Measurements from ENCODE around the gene COMP.
A peak's percentile ranks its signal among the peaks of the same experiment; 100 is the strongest.

COMP gene

GRCh38 chr19:18790566-18791314, at the start of gene COMP:
TSS of gene COMP (minus strand) at chr19:18791305. CDS start at chr19:18791269, 36 bp downstream.
- H3K9ac ChIP-seq (ENCODE audit: low read depth, low read length, poor library complexity, severe bottlenecking): no peak within 1 kb of the TSS
- H3F3A ChIP-seq (ENCODE audit: low read depth): no peaks in the 10 kb centered on the region
- no peaks in the 10 kb centered on the region for H3K4me1 ChIP-seq (ENCODE audit: insufficient read depth, low read length, poor library complexity, severe bottlenecking)
- no peak within 1 kb of the TSS for H3K4me2 ChIP-seq (ENCODE audit: low read depth, low read length, poor library complexity, severe bottlenecking)
- H2AFZ ChIP-seq (ENCODE audit: low read length): no peak within 1 kb of the TSS
- H3K9me3 ChIP-seq (ENCODE audit: insufficient read depth, low read depth, low read length): no peaks in the 10 kb centered on the region
- no peaks in the 10 kb centered on the region for H3K9me2 ChIP-seq (replicated peaks; ENCODE audit: low read depth, low read length)
- no peaks in the 10 kb centered on the region for H3K79me2 ChIP-seq (ENCODE audit: insufficient read depth, low read length)
- H4K20me1 ChIP-seq (ENCODE audit: insufficient read depth, low read length, poor library complexity, severe bottlenecking): no peaks in the 10 kb centered on the region
- no peak for TF ChIP-seq EZH2phosphoT487 (IDR thresholded peaks at IDR 0.05; ENCODE audit: borderline replicate concordance)
- TF ChIP-seq CTCF (conservative IDR thresholded peaks at IDR 0.05; ENCODE audit: low read length): no peak
- no peaks in the 10 kb centered on the region for H3K36me3 ChIP-seq (ENCODE audit: insufficient read depth, low read length)
- H3K4me3 ChIP-seq (ENCODE audit: low read length, poor library complexity, severe bottlenecking): no peak within 1 kb of the TSS
- H3K27me3 ChIP-seq (ENCODE audit: insufficient read depth, low read length, poor library complexity, severe bottlenecking): no peaks in the 10 kb centered on the region

GRCh38 chr19:18840288-18841267, 49.5 kb upstream of the COMP start:
- Histone ChIP-seq H3K9me2 (replicated peaks; ENCODE audit: low read depth, low read length) (no peaks in the 10 kb centered on the region), H2AFZ (ENCODE audit: low read length) (no peak overlapping the region), H3K4me3 (ENCODE audit: low read length, poor library complexity, severe bottlenecking) (peak overlapping the region; percentile 10), H3F3A (ENCODE audit: low read depth) (no peaks in the 10 kb centered on the region), H3K27me3 (ENCODE audit: insufficient read depth, low read length, poor library complexity, severe bottlenecking) (no peaks in the 10 kb centered on the region), H3K36me3 (ENCODE audit: insufficient read depth, low read length) (peaks cover 26% of the 10 kb centered on the region; the same call in 1 of the 2 replicates), H3K4me1 (ENCODE audit: insufficient read depth, low read length, poor library complexity, severe bottlenecking) (peaks cover 52% of the 10 kb centered on the region), H4K20me1 (ENCODE audit: insufficient read depth, low read length, poor library complexity, severe bottlenecking) (peaks cover 94% of the 10 kb centered on the region), H3K79me2 (ENCODE audit: insufficient read depth, low read length) (peaks cover 100% of the 10 kb centered on the region), H3K9me3 (ENCODE audit: insufficient read depth, low read depth, low read length) (no peaks in the 10 kb centered on the region), H3K9ac (ENCODE audit: low read depth, low read length, poor library complexity, severe bottlenecking) (peak overlapping the region; percentile 37), H3K4me2 (ENCODE audit: low read depth, low read length, poor library complexity, severe bottlenecking) (peak overlapping the region; percentile 57)
- no peak for TF ChIP-seq EZH2phosphoT487 (IDR thresholded peaks at IDR 0.05; ENCODE audit: borderline replicate concordance)
- no peak for TF ChIP-seq CTCF (conservative IDR thresholded peaks at IDR 0.05; ENCODE audit: low read length)

GRCh38 chr19:18839465-18840287, 48.6 kb upstream of the COMP start:
- Histone ChIP-seq H3K4me1 (ENCODE audit: insufficient read depth, low read length, poor library complexity, severe bottlenecking) (peaks cover 61% of the 10 kb centered on the region), H3K79me2 (ENCODE audit: insufficient read depth, low read length) (peaks cover 100% of the 10 kb centered on the region), H3K4me3 (ENCODE audit: low read length, poor library complexity, severe bottlenecking) (peak overlapping the region; percentile 10), H3K36me3 (ENCODE audit: insufficient read depth, low read length) (peaks cover 24% of the 10 kb centered on the region; the same call in 1 of the 2 replicates), H3K27me3 (ENCODE audit: insufficient read depth, low read length, poor library complexity, severe bottlenecking) (no peaks in the 10 kb centered on the region), H3K9ac (ENCODE audit: low read depth, low read length, poor library complexity, severe bottlenecking) (peak overlapping the region; percentile 37), H2AFZ (ENCODE audit: low read length) (no peak overlapping the region), H3K9me3 (ENCODE audit: insufficient read depth, low read depth, low read length) (no peaks in the 10 kb centered on the region), H3F3A (ENCODE audit: low read depth) (no peaks in the 10 kb centered on the region), H4K20me1 (ENCODE audit: insufficient read depth, low read length, poor library complexity, severe bottlenecking) (peaks cover 94% of the 10 kb centered on the region), H3K4me2 (ENCODE audit: low read depth, low read length, poor library complexity, severe bottlenecking) (peak overlapping the region; percentile 57), H3K9me2 (replicated peaks; ENCODE audit: low read depth, low read length) (no peaks in the 10 kb centered on the region)
- no peak for TF ChIP-seq CTCF (conservative IDR thresholded peaks at IDR 0.05; ENCODE audit: low read length)
- TF ChIP-seq EZH2phosphoT487 (IDR thresholded peaks at IDR 0.05; ENCODE audit: borderline replicate concordance): no peak
